B cell (primary cell): ENCODE results near the gene DECR2. TPM values are rescaled to one million over a fixed set of nuclear protein-coding genes. Genes with fewer than 3 reads are reported as not detected.

Experiments used
- ATAC-seq: fragments of 200-7000 bp; cut with Tn5 transposase; one replicate; pipeline ENCODE4 v1.10.0; 2021; ENCODE audit warnings: low read depth, mild to moderate bottlenecking, moderate number of reproducible peaks, moderate library complexity
- CTCF ChIA-PET: fragments of 350-600 bp; sonication (Branson Sonifier 250); formaldehyde crosslinking; loops from one replicate; lab custom pipeline; 2021; ENCODE audit warnings: antibody characterized with exemption, inconsistent platforms; lab: Charles Lee
- POLR2A ChIA-PET: fragments of 350-600 bp; sonication (Branson Sonifier 250); formaldehyde crosslinking; loops from one replicate; lab custom pipeline; 2021; ENCODE audit warnings: antibody characterized with exemption; lab: Charles Lee
- DNase-seq: peaks from one replicate; pipeline ENCODE4 v3.0.0; 2013
- H2AFZ ChIP-seq: 2 replicates; pipeline ENCODE4 v1.6.1; 2012; ENCODE audit warnings: mild to moderate bottlenecking, low read depth, low read length; ENCODE audit not compliant: insufficient read depth, poor library complexity, severe bottlenecking
- H3K27ac ChIP-seq, 2 donors: 1 replicate in 1 of 2; 2 replicates in 1 of 2; pipeline ENCODE4 v1.5.1; 2012 to 2013; ENCODE audit warnings: low read length in 2 of 2, mild to moderate bottlenecking in 2 of 2, moderate library complexity in 1 of 2
- H3K27me3 ChIP-seq, 4 experiments: fragments of 200-600 bp in 1 of 4; sonication (generic) in 1 of 4; replicated peaks in 1 of 4; 1 replicate in 2 of 4; 2 replicates in 2 of 4; pipeline versions ENCODE4 v1.6.1 to v1.7.0; 2013 to 2016; ENCODE audit warnings: low read length in 3 of 4, mild to moderate bottlenecking in 2 of 4, mixed read lengths in 1 of 4, moderate library complexity in 1 of 4; ENCODE audit not compliant: insufficient read depth in 4 of 4, control insufficient read depth in 3 of 4; ENCODE audit errors: control extremely low read depth in 1 of 4
- H3K36me3 ChIP-seq, 2 experiments: replicated peaks in 1 of 2; 1 replicate in 1 of 2; 2 replicates in 1 of 2; pipeline versions ENCODE4 v1.6.1 to v1.7.1; 2013; ENCODE audit warnings: low read length in 1 of 2; ENCODE audit not compliant: insufficient read depth in 2 of 2, control insufficient read depth in 1 of 2; ENCODE audit errors: control extremely low read depth in 1 of 2, extremely low read depth in 1 of 2
- H3K4me1 ChIP-seq, 2 donors: fragments of 200-600 bp in 1 of 2; sonication (generic) in 1 of 2; 1 replicate in 1 of 2; 2 replicates in 1 of 2; pipeline versions ENCODE4 v1.5.1 to v1.6.1; 2013 to 2017; ENCODE audit warnings: low read length in 2 of 2; ENCODE audit not compliant: control insufficient read depth in 2 of 2, insufficient read depth in 2 of 2
- H3K4me2 ChIP-seq: replicated peaks from 2 replicates; pipeline ENCODE3; 2012; ENCODE audit warnings: mild to moderate bottlenecking, low read depth, low read length; ENCODE audit not compliant: poor library complexity, severe bottlenecking
- H3K4me3 ChIP-seq, 5 experiments: fragments of 200-600 bp in 1 of 5; sonication (generic) in 1 of 5; 1 replicate in 3 of 5; 2 replicates in 2 of 5; pipeline versions ENCODE4 v1.5.1 to v1.7.0; 2011 to 2016; ENCODE audit warnings: low read length in 4 of 5, mild to moderate bottlenecking in 4 of 5, low read depth in 2 of 5, control low read depth in 1 of 5, moderate library complexity in 1 of 5; ENCODE audit not compliant: insufficient read depth in 1 of 5; ENCODE audit errors: control extremely low read depth in 1 of 5, extremely low read depth in 1 of 5
- H3K79me2 ChIP-seq: fragments of 200-600 bp; sonication (generic); one replicate; pipeline ENCODE4 v1.6.0; 2016; ENCODE audit warnings: low read length; ENCODE audit not compliant: control insufficient read depth, insufficient read depth
- H3K9ac ChIP-seq: fragments of 200-600 bp; sonication (generic); 2 replicates; pipeline ENCODE4 v1.6.1; 2017; ENCODE audit warnings: mild to moderate bottlenecking, low read length, moderate library complexity
- H3K9me3 ChIP-seq, 3 donors: one replicate each; pipeline versions ENCODE4 v1.6.1 to v1.7.1; 2013; ENCODE audit warnings: low read length in 2 of 3; ENCODE audit not compliant: control insufficient read depth in 2 of 3, insufficient read depth in 1 of 3; ENCODE audit errors: control extremely low read depth in 1 of 3
- H4K20me1 ChIP-seq: 2 replicates; pipeline ENCODE4 v1.6.0; 2012; ENCODE audit warnings: mild to moderate bottlenecking, low read length; ENCODE audit not compliant: insufficient read depth, control insufficient read depth, poor library complexity, severe bottlenecking
- H3K27ac Mint-ChIP-seq: one replicate; pipeline ENCODE4 v1.8.0; 2021; ENCODE audit warnings: mixed read lengths
- H3K27me3 Mint-ChIP-seq: one replicate; pipeline ENCODE4 v1.8.0; 2021; ENCODE audit warnings: mixed read lengths
- H3K4me1 Mint-ChIP-seq: one replicate; pipeline ENCODE4 v1.8.0; 2021; ENCODE audit warnings: mixed read lengths
- H3K4me3 Mint-ChIP-seq: one replicate; pipeline ENCODE4 v1.8.0; 2021; ENCODE audit warnings: mixed read lengths
- H3K9me3 Mint-ChIP-seq: one replicate; pipeline ENCODE4 v1.8.0; 2022; ENCODE audit warnings: mixed read lengths; ENCODE audit not compliant: insufficient read depth
- CTCF ChIP-seq: fragments of 200-600 bp; IDR thresholded peaks from one replicate; pipeline ENCODE4 v1.8.0; 2022; ENCODE audit warnings: antibody characterized with exemption, mild to moderate bottlenecking
- EZH2 ChIP-seq: IDR thresholded peaks from 2 replicates; pipeline ENCODE4 v1.6.1; 2012; ENCODE audit warnings: borderline replicate concordance, low read depth, mild to moderate bottlenecking, moderate library complexity, low read length; ENCODE audit not compliant: insufficient read depth, poor library complexity, severe bottlenecking
- WGBS: methylation state at CpG from one replicate; pipeline ENCODE4 v1.1.5; 2013; ENCODE audit warnings: missing lambda C conversion rate; ENCODE audit not compliant: insufficient coverage; 5-methylcytosine and 5-hydroxymethylcytosine counted together
- intact Hi-C: fragments of 100-400 bp; cut with micrococcal nuclease; formaldehyde crosslinking; loops from one replicate; pipeline ENCODE4 v1.10.0; 2022
- polyA plus RNA-seq: library from polyadenylated mRNA; depleted of rRNA; stranded (reverse); fragments of >200 nt; gene quantifications from 2 replicates; pipeline ENCODE4 v1.2.3, GENCODE V29; 2012
- total RNA-seq, 2 donors: library from RNA; stranded (reverse); fragments of 120-200 nt in 1 of 2; gene quantifications; 1 replicate in 1 of 2; 2 replicates in 1 of 2; pipeline versions ENCODE4 v1.2.3 to v1.2.4, GENCODE V29; 2013 to 2022

DECR2 gene
- total and polyA plus RNA-seq, 2 donors (not counting 1 experiment from before 2014, with no cell fraction given), result 11.0 to 16.3 TPM

- H3K4me1 Mint-ChIP-seq, result peaks cover 19% of the 10 kb centered on the region
- H4K20me1 ChIP-seq, result peaks cover 18% of the 10 kb centered on the region
- DNase-seq (no peak), ATAC-seq (no peak)
- H3K27me3 ChIP-seq, result no peaks in the 10 kb centered on the region
- H3K27ac Mint-ChIP-seq, result peak overlapping the region; percentile 59
- no peak overlapping the region for H2AFZ ChIP-seq
- peak overlapping the region; percentile 98 for H3K4me2 ChIP-seq
- H3K27ac ChIP-seq, result no peak overlapping the region
- no peaks in the 10 kb centered on the region for H3K9me3 ChIP-seq
- ChIA-PET POLR2A (interaction anchor here (0.7 to 2.8 kb wide), 2 partner anchors 19 to 21 kb away, joined by 3 to 14 read pairs; partner anchors contain the start of gene DECR2), CTCF (interaction anchor here (0.9 to 1.9 kb wide), 2 partner anchors 9 to 20 kb away, joined by 3 to 8 read pairs; partner anchors contain the start of gene MRPL28)
- TF ChIP-seq EZH2, result no peak
- TF ChIP-seq CTCF, result no peak
- no peaks in the 10 kb centered on the region for H3K27me3 Mint-ChIP-seq
- H3K79me2 ChIP-seq, result peaks cover 32% of the 10 kb centered on the region
- no peaks in the 10 kb centered on the region for H3K9me3 Mint-ChIP-seq
- H3K4me3 Mint-ChIP-seq, result peak overlapping the region; percentile 72
- H3K4me1 ChIP-seq, result peaks cover 21 to 33% of the 10 kb centered on the region in 2 donors
- intact Hi-C loops, result loop anchor here (5.0 kb wide), 2 partner anchors 47 to 147 kb away; partner anchors contain the start of genes CAPN15 and RAB11FIP3
- H3K36me3 ChIP-seq, result peaks cover 0 to 11% of the 10 kb centered on the region in 2 experiments
- no peak overlapping the region for H3K4me3 ChIP-seq
- 95% methylated on average over 18 of the region's 27 CpGs for WGBS
- H3K9ac ChIP-seq, result no peak overlapping the region
Measured at GRCh38 chr16:379961-380761, 21.5 kb upstream of the DECR2 start.

GRCh38 chr16:380762-381011 is 21.0 kb upstream of the DECR2 start:
- POLR2A ChIA-PET, result interaction anchor here (0.7 to 2.8 kb wide), 2 partner anchors 18 to 20 kb away, joined by 3 to 14 read pairs; partner anchors contain the start of gene DECR2
- H3K79me2 ChIP-seq, result peaks cover 32% of the 10 kb centered on the region
- intact Hi-C loops, result loop anchor here (1.0 to 5.0 kb wide), 3 partner anchors 10 to 147 kb away; partner anchors contain the start of genes CAPN15, MRPL28 and RAB11FIP3
- peak overlapping the region; percentile 71 for H3K9ac ChIP-seq
- peak overlapping the region in 4 of 5 experiments; percentile 57 to 75 (median 67) for H3K4me3 ChIP-seq
- H3K36me3 ChIP-seq, result peaks cover 0 to 11% of the 10 kb centered on the region in 2 experiments
- peaks cover 21 to 33% of the 10 kb centered on the region in 2 donors for H3K4me1 ChIP-seq
- peaks cover 18% of the 10 kb centered on the region for H4K20me1 ChIP-seq
- H3K27ac Mint-ChIP-seq, result peak overlapping the region; percentile 70
- H3K9me3 ChIP-seq, result no peaks in the 10 kb centered on the region
- H3K4me1 Mint-ChIP-seq, result peaks cover 19% of the 10 kb centered on the region
- 10% methylated on average over 12 of the region's 12 CpGs for WGBS
- CTCF ChIA-PET, result interaction anchor here (1.9 kb wide), 1 partner anchor 10 kb away, joined by 8 read pairs; the partner anchor contains the start of gene MRPL28
- H3K27ac ChIP-seq, result no peak overlapping the region
- no peaks in the 10 kb centered on the region for H3K9me3 Mint-ChIP-seq
- H3K4me2 ChIP-seq, result peak overlapping the region; percentile 98
- ATAC-seq, result no peak
- peak overlapping the region; percentile 72 for H2AFZ ChIP-seq
- peak overlapping the region; percentile 77 for H3K4me3 Mint-ChIP-seq
- H3K27me3 Mint-ChIP-seq, result no peaks in the 10 kb centered on the region
- DNase-seq, result no peak
- no peaks in the 10 kb centered on the region for H3K27me3 ChIP-seq
- TF ChIP-seq EZH2, result no peak
- no peak for TF ChIP-seq CTCF
